ENCODE measurements around the gene ABI1.

The ABI1 gene

DNA sequence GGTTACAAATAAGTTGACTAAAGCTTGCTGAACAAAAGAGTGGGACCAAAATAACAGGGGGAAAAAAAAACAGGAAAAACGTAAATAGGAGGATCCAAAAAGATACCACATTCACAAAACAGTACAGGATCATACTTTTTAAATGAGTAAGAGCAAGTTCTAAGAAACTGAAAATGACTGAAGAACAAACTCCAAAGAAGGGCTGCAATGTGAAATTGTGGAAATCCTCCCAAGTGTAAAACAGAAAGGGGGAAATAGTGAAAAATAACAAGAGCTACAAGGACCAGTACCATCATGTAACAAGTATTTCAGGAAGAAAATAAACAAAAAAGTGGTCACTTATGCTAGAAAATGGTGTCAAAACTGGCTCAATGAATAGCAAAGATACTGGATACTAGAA lies 116.9 kb downstream of the ABI1 start:
- no peak for DNase-seq

DNA sequence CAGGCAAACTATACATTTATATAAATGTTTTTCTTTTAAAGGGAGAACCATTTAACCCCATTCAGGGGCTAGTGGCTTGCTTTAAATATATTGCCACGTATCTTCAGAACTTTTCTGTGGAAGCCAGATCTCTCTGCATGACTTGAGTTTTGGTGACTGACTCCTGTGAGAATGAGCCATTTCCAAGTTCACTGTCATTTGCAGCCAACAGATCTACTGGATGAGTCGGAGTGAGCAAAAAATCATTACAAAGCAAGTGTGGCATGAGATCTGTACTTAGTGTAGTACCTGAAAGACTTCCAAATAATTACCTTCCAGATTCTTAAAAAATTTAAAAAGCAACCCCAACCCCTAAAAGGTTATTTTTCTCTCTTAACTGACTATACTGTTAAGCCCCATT lies 117.7 kb downstream of the ABI1 start:
- no peak for DNase-seq

DNA sequence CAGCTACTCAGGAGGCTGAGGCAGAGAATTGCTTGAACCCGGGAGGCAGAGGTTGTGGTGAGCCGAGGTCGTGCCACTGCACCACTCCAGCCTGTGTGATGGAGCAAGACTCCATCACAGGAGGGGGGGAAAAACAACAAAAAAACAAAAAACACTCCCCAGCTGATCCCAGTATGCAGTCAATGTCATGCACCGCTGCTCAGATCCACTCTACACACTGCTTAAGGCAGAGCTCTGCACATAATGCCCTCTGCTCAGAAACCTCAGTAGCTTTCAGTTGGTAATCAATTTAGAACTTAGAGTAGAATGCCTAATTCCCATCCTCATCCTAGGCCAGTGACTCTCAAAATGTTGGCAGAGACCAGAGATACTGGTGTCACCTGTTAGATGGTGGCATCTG lies 119.4 kb downstream of the ABI1 start:
- DNase-seq, result no peak

GRCh38 chr10:26739071-26739631 lies 121.6 kb downstream of the ABI1 start:
- no peak for DNase-seq

- DNase-seq, result no peak
These were observed 122.4 kb downstream of the ABI1 start for GRCh38 chr10:26738301-26738911.

- DNase-seq, result no peak
These were observed 123.0 kb downstream of the ABI1 start for GRCh38 chr10:26737730-26738129.

DNA sequence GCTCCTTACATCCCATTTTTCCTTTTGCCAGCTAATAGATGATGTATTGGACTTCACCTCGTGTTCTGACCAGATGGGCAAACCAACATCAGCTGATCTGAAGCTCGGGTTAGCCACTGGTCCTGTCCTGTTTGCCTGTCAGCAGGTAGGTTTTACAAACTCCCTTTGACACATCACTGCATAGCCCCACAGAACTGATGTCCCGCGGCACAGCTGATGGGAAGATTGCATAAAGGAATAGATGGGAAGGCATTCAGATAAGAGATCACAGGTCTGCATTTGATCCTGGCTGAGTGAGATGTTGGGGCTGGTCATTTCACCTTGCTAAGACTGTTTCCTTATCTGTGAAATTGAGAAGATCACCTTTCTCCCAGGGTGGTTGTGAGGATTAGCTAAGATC lies 125.3 kb downstream of the ABI1 start:
- DNase-seq, result no peak

GRCh38 chr10:26733750-26734568 lies 126.8 kb downstream of the ABI1 start:
- DNase-seq, result no peak

DNA sequence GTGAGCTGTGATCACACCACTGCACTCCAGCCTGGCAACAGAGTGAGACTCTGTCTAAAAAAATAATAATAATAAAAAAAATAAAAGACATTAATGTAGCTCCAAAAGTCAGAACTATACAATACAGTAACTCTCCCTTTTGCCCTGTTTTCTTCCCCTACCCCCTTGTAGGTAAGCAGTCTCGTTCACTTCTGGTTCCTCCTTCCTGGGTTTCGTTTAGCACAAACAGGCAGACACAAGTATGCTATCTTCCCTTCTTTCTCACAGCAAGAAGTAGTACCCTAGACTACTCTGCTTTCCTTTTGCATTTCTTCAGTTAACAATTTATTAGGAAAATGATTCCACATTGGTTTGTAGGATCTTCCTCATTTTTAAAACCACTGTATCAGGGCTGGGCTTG lies 130.2 kb downstream of the ABI1 start:
- DNase-seq, result no peak

- no peak for DNase-seq
These were observed 131.4 kb downstream of the ABI1 start for GRCh38 chr10:26729395-26729794.

DNA sequence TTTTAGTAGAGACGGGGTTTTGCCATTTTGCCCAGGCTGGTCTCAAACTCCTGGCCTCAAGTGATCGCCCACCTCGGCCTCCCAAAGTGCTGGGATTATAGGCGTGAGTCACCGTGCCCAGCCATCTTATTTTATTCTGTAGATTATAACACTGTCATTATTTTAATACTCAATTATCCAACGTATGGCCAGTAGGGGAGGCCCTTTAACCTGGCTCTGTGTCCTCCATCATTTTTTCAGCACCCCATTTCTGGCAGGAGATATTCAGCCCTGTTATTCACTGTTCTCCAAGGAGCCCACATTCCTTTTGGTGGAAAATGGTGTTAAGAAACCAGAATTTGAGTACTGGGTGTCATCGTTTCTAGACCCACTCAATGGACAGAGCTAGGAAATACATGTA lies 131.8 kb downstream of the ABI1 start:
- no peak for DNase-seq

DNA sequence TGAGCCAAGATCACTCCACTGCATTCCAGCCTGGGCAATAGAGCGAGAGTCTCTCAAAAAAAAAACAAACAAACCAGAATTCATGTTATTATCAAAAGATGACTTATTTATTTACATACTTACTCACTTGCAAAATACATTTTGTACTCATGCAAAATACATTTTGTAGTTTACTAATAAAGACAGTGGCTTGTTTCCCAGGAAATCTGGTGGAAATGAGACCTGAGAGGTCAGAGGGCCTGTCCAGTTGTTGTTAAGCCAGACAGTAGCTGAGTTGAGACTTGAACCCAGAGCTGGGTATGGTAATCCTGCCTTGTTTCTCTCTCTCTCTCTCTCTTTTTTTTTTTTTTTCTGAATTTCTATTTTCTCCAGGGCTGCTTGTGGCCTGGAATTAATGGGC lies 133.8 kb downstream of the ABI1 start:
- no peak for DNase-seq

GRCh38 chr10:26725837-26726727 lies 134.7 kb downstream of the ABI1 start:
- no peak for DNase-seq

DNA sequence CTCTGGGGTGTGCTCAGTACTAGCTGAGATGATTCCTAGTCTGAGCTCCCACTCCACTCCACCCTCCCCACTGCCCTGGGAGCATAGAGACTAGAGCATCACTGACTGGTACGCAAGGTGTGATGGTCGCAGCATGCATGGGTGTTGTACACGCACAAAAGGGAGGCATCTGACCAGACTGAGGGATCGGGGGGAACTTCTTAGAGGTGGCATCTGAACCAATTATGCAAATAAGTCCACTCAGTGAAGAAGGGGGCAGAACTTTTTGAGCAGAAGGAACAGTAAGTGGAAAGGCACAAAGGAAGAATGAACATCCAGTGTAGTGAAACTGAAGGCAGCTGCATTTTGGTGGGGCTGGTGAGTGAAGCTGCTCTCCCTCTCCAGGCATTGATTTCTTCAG lies 137.7 kb downstream of the ABI1 start:
- DNase-seq, result no peak

GRCh38 chr10:26721561-26721960 lies 139.2 kb downstream of the ABI1 start:
- DNase-seq, result no peak

DNA sequence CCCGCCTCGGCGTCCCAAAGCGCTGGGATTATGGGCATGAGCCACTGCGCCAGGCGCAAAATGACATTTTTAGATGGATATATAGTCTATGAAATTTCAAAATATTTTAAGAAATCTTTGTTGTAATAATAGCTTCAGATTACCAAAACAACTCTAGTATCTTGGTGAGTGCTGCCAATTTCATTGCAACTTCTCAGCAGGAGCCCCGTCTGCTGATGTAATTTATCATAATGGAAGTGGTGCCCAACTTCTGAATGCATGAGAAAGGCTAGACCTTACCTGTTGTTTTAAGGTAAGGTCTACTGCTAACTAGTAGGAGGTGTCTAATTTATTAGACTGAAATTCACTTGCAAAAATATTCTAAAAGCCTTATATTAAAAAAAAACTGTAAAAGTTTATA lies 143.3 kb downstream of the ABI1 start:
- DNase-seq, result no peak

GRCh38 chr10:26715137-26715487 lies 145.6 kb downstream of the ABI1 start:
- DNase-seq, result no peak

- DNase-seq, result no peak
These were observed 146.2 kb downstream of the ABI1 start for GRCh38 chr10:26714415-26715136.

- no peak for DNase-seq
These were observed 149.4 kb downstream of the ABI1 start for GRCh38 chr10:26711324-26711723.

GRCh38 chr10:26706936-26707335 lies 153.8 kb downstream of the ABI1 start:
- DNase-seq, result no peak

- DNase-seq, result no peak
These were observed 154.6 kb downstream of the ABI1 start for GRCh38 chr10:26706206-26706605.

GRCh38 chr10:26703974-26704373 lies 156.8 kb downstream of the ABI1 start:
- no peak for DNase-seq

DNA sequence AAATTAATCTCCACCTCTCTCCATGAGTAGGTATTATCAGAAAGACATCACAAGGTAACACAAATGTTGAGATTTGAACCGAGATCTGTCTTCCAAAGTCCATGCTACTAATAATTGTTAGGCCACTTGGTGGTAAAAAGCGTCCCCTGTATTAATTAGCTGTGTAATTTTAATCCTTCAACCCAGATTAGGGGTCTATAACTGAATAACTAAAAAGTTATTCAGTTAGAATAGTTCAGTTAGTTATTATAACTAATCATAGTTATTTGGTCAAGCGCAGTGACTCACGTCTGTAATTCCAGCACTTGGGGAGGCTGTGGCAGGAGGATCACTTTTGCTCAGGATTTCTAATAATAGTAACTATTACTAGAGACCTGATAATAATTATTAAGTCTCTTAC lies 157.7 kb downstream of the ABI1 start:
- DNase-seq, result no peak
